ENCODE results near the gene RRP15. TPM values are rescaled to one million over a fixed set of nuclear protein-coding genes. Genes with fewer than 3 reads are reported as not detected.

The RRP15 gene
- total RNA-seq, 1 donor from 2014 or later, result 26.9 TPM

DNA sequence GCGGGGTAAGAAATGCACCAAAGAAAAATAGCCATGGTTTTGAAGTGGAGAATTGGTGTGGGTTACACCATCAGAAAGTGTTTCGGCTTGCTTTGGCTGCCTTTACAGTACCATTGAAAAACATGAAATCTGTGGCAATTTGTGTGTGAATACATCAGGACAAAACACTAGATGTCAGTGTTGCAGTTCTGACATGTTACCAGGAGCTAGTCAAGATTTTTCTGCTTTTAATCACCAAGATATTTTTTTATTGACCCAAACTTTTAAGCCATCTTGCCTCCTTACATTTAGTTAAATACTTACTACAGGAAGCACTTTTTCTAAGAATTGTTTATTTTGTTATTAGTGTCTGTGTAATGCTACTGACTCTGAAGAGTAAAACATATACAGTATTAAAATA, 14.3 kb downstream of the RRP15 start:
- DNase-seq (no peak), ATAC-seq (ENCODE audit: low read depth) (no peak)
- Mint-ChIP-seq H3K36me3 (ENCODE audit: low read depth) (peaks cover 51% of the 10 kb centered on the region), H3K9me3 (no peaks in the 10 kb centered on the region), H3K27me3 (no peaks in the 10 kb centered on the region), H3K27ac (no peak overlapping the region), H3K4me1 (peaks cover 5% of the 10 kb centered on the region), H3K4me3 (no peak overlapping the region)
- intact Hi-C loops (cut with micrococcal nuclease), result no loop called here
- ChIA-PET POLR2A (no interaction called here), CTCF (interaction anchor here (0.8 kb wide), 1 partner anchor 614 kb away, joined by 3 read pairs; no protein-coding TSS in a partner anchor)
- TF ChIP-seq, protein P1, sequence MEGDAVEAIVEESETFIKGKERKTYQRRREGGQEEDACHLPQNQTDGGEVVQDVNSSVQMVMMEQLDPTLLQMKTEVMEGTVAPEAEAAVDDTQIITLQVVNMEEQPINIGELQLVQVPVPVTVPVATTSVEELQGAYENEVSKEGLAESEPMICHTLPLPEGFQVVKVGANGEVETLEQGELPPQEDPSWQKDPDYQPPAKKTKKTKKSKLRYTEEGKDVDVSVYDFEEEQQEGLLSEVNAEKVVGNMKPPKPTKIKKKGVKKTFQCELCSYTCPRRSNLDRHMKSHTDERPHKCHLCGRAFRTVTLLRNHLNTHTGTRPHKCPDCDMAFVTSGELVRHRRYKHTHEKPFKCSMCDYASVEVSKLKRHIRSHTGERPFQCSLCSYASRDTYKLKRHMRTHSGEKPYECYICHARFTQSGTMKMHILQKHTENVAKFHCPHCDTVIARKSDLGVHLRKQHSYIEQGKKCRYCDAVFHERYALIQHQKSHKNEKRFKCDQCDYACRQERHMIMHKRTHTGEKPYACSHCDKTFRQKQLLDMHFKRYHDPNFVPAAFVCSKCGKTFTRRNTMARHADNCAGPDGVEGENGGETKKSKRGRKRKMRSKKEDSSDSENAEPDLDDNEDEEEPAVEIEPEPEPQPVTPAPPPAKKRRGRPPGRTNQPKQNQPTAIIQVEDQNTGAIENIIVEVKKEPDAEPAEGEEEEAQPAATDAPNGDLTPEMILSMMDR (IDR thresholded peaks at IDR 0.05), result no peak

GRCh38 chr1:218301217-218301616, 16.1 kb downstream of the RRP15 start:
- Mint-ChIP-seq H3K27ac (no peak overlapping the region), H3K36me3 (ENCODE audit: low read depth) (peaks cover 54% of the 10 kb centered on the region), H3K4me1 (peaks cover 5% of the 10 kb centered on the region), H3K27me3 (no peaks in the 10 kb centered on the region), H3K4me3 (no peak overlapping the region), H3K9me3 (no peaks in the 10 kb centered on the region)
- ChIA-PET POLR2A (no interaction called here), CTCF (no interaction called here)
- DNase-seq (no peak), ATAC-seq (ENCODE audit: low read depth) (no peak)
- intact Hi-C loops (cut with micrococcal nuclease), result no loop called here
- TF ChIP-seq, protein P1 (IDR thresholded peaks at IDR 0.05), result no peak

DNA sequence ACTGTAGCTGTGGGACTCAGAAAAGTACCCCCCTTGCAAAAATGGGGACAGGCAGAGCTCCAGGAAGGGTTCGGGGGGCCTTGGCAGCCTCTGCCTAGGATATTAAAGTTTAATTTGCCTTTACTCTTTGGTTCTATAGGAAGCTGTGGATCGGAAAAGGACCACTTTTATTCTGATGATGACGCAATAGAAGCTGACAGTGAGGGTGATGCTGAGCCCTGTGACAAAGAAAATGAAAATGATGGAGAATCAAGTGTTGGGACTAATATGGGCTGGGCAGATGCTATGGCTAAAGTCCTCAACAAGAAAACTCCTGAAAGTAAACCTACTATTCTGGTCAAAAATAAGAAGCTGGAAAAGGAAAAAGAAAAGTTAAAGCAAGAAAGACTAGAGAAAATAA, 17.1 kb downstream of the RRP15 start:
- Mint-ChIP-seq H3K4me1 (peaks cover 5% of the 10 kb centered on the region), H3K9me3 (no peaks in the 10 kb centered on the region), H3K36me3 (ENCODE audit: low read depth) (peaks cover 52% of the 10 kb centered on the region), H3K27me3 (no peaks in the 10 kb centered on the region), H3K27ac (no peak overlapping the region), H3K4me3 (no peak overlapping the region)
- ChIA-PET POLR2A (interaction anchor here (1.3 kb wide), 1 partner anchor 17 kb away, joined by 4 read pairs; the partner anchor contains the start of gene RRP15), CTCF (no interaction called here)
- no peak for ATAC-seq (ENCODE audit: low read depth)
- intact Hi-C loops (cut with micrococcal nuclease), result no loop called here
- DNase-seq, result no peak
- TF ChIP-seq, protein P1 (IDR thresholded peaks at IDR 0.05), result no peak

GRCh38 chr1:218303176-218303879, 18.2 kb downstream of the RRP15 start:
- H3K9me3 Mint-ChIP-seq, result no peaks in the 10 kb centered on the region
- no peak overlapping the region for H3K4me3 Mint-ChIP-seq
- intact Hi-C loops (cut with micrococcal nuclease), result no loop called here
- ChIA-PET POLR2A (interaction anchor here (0.6 kb wide), 1 partner anchor 17 kb away, joined by 6 read pairs; no protein-coding TSS in a partner anchor), CTCF (no interaction called here)
- H3K36me3 Mint-ChIP-seq (ENCODE audit: low read depth), result peaks cover 58% of the 10 kb centered on the region
- H3K4me1 Mint-ChIP-seq, result peaks cover 3% of the 10 kb centered on the region
- no peak overlapping the region for H3K27ac Mint-ChIP-seq
- TF ChIP-seq, protein P1 (IDR thresholded peaks at IDR 0.05), result no peak
- DNase-seq (no peak), ATAC-seq (ENCODE audit: low read depth) (no peak)
- no peaks in the 10 kb centered on the region for H3K27me3 Mint-ChIP-seq

DNA sequence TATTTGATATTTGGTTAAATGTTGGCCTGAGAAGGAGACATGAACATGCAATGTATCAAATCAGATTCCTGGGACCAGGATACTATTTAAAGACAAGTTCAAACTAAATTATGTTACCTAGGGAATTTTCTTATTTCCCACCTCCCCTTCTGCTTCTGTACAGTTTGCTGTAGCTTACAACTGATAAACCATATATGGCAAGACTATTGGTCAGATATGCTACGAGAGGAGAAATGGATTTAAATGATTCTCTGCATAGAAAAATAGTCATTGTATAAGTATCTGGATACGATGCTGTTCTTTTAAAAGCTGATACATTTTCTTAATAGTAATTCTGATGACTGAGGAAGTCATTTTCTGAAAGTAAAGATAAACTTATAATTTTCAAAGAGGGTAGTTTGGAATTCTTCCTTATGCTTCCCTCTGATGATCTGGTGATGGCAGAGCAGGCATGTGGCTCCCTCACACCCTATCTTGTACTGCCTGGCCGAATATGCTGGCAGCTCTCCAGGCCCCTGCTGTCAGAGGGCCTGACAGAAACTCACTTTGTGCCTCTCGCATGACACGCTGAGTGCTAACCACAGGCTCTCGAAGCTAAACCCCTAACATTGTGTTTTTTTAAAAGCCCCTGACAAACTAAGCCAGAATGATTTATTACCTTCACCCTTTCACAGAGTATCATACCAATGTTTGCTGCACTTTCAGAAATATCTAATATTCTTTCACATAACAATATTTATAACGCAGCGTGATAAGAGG, 19.4 kb downstream of the RRP15 start:
- Mint-ChIP-seq H3K27ac (no peak overlapping the region), H3K9me3 (no peaks in the 10 kb centered on the region), H3K36me3 (ENCODE audit: low read depth) (peaks cover 68% of the 10 kb centered on the region), H3K27me3 (no peaks in the 10 kb centered on the region), H3K4me3 (no peak overlapping the region), H3K4me1 (no peaks in the 10 kb centered on the region)
- ATAC-seq (ENCODE audit: low read depth), result no peak
- intact Hi-C loops (cut with micrococcal nuclease), result no loop called here
- DNase-seq, result no peak
- ChIA-PET POLR2A (no interaction called here), CTCF (no interaction called here)
- TF ChIP-seq, protein P1 (IDR thresholded peaks at IDR 0.05), result no peak
